Liver (tissue), 9 donors: ENCODE measurements around the gene MUL1. TPM values are rescaled to one million over a fixed set of nuclear protein-coding genes. Genes with fewer than 3 reads are reported as not detected.

Source experiments
- DNase-seq: peaks from one replicate; pipeline ENCODE4 v3.0.0-alpha.2; 2017; ENCODE audit warnings: low spot score
- H3K27ac ChIP-seq, 2 donors: one replicate each; pipeline ENCODE4 v1.7.0; 2013; ENCODE audit warnings: inconsistent platforms in 2 of 2, low read length in 2 of 2, control low read depth in 1 of 2, low read depth in 1 of 2, mild to moderate bottlenecking in 1 of 2
- H3K27me3 ChIP-seq, 4 donors: one replicate each; pipeline versions ENCODE4 v1.6.1 to v1.7.0; 2013; ENCODE audit warnings: low read length in 3 of 4, inconsistent platforms in 1 of 4, mild to moderate bottlenecking in 1 of 4, moderate library complexity in 1 of 4; ENCODE audit not compliant: control insufficient read depth in 4 of 4, insufficient read depth in 4 of 4
- H3K36me3 ChIP-seq, 4 donors: one replicate each; pipeline versions ENCODE4 v1.6.1 to v1.7.0; 2013; ENCODE audit warnings: low read length in 3 of 4, mild to moderate bottlenecking in 3 of 4, low read depth in 1 of 4, moderate library complexity in 1 of 4; ENCODE audit not compliant: control insufficient read depth in 4 of 4, insufficient read depth in 3 of 4
- H3K4me1 ChIP-seq, 4 donors: one replicate each; pipeline versions ENCODE4 v1.6.1 to v1.7.0; 2013; ENCODE audit warnings: low read length in 3 of 4, mild to moderate bottlenecking in 3 of 4, moderate library complexity in 1 of 4; ENCODE audit not compliant: control insufficient read depth in 4 of 4, insufficient read depth in 4 of 4
- H3K4me3 ChIP-seq, 3 donors: one replicate each; pipeline versions ENCODE4 v1.6.1 to v1.7.0; 2013; ENCODE audit warnings: low read length in 3 of 3, control low read depth in 1 of 3, low read depth in 1 of 3, mild to moderate bottlenecking in 1 of 3
- H3K9ac ChIP-seq, 2 donors: one replicate each; pipeline ENCODE4 v1.7.0; 2013; ENCODE audit warnings: low read length in 2 of 2, mild to moderate bottlenecking in 2 of 2, moderate library complexity in 2 of 2, control low read depth in 1 of 2, low read depth in 1 of 2
- H3K9me3 ChIP-seq, 4 donors: one replicate each; pipeline versions ENCODE4 v1.6.1 to v1.7.0; 2013; ENCODE audit warnings: low read length in 3 of 4; ENCODE audit not compliant: control insufficient read depth in 4 of 4
- ATF3 ChIP-seq: IDR thresholded peaks from 2 replicates; pipeline ENCODE4 v1.6.1; 2016; ENCODE audit warnings: antibody characterized with exemption
- CTCF ChIP-seq: fragments of 150-350 bp; IDR thresholded peaks from 2 replicates; pipeline ENCODE4 v1.5.1; 2017; ENCODE audit warnings: improper control_type of control experiment, low read depth, low read length; ENCODE audit not compliant: missing input control
- EGR1 ChIP-seq, 2 donors: IDR thresholded peaks; 2 replicates each; pipeline ENCODE4 v1.6.1; 2016 to 2018; ENCODE audit warnings: antibody characterized with exemption in 2 of 2, low read depth in 2 of 2
- FOXA1 ChIP-seq: IDR thresholded peaks from 2 replicates; pipeline ENCODE4 v1.6.1; 2016; ENCODE audit warnings: antibody characterized with exemption
- FOXA2 ChIP-seq: IDR thresholded peaks from 2 replicates; pipeline ENCODE4 v1.6.1; 2016; ENCODE audit warnings: antibody characterized with exemption
- GABPA ChIP-seq, 2 donors: IDR thresholded peaks in 1 of 2; conservative IDR thresholded peaks in 1 of 2; 2 replicates each; pipeline ENCODE4 v1.6.1; 2016; ENCODE audit warnings: antibody characterized with exemption in 2 of 2, mild to moderate bottlenecking in 1 of 2, moderate library complexity in 1 of 2
- HNF4A ChIP-seq, 2 donors: conservative IDR thresholded peaks; 2 replicates each; pipeline ENCODE4 v1.6.1; 2016; ENCODE audit warnings: antibody characterized with exemption in 2 of 2, mild to moderate bottlenecking in 2 of 2
- HNF4G ChIP-seq: IDR thresholded peaks from 2 replicates; pipeline ENCODE4 v1.6.1; 2016; ENCODE audit warnings: antibody characterized with exemption
- JUND ChIP-seq, 2 donors: IDR thresholded peaks; 2 replicates each; pipeline ENCODE4 v1.6.1; 2016; ENCODE audit warnings: antibody characterized with exemption in 2 of 2
- MAX ChIP-seq: IDR thresholded peaks from 2 replicates; pipeline ENCODE4 v1.6.1; 2016; ENCODE audit warnings: antibody characterized with exemption
- NR2F2 ChIP-seq: IDR thresholded peaks from 2 replicates; pipeline ENCODE4 v1.6.1; 2016; ENCODE audit warnings: antibody characterized with exemption
- RAD21 ChIP-seq, 2 donors: IDR thresholded peaks; 2 replicates each; pipeline ENCODE4 v1.6.1; 2016; ENCODE audit warnings: antibody characterized with exemption in 2 of 2, mild to moderate bottlenecking in 2 of 2
- REST ChIP-seq: IDR thresholded peaks from 2 replicates; pipeline ENCODE4 v1.6.1; 2016; ENCODE audit warnings: antibody characterized with exemption, mild to moderate bottlenecking
- RXRA ChIP-seq, 2 donors: IDR thresholded peaks; 2 replicates each; pipeline ENCODE4 v1.6.1; 2017 to 2018; ENCODE audit warnings: antibody characterized with exemption in 2 of 2, mild to moderate bottlenecking in 1 of 2
- SP1 ChIP-seq: IDR thresholded peaks from 2 replicates; pipeline ENCODE4 v1.6.1; 2018; ENCODE audit warnings: antibody characterized with exemption, mild to moderate bottlenecking
- TAF1 ChIP-seq: conservative IDR thresholded peaks from 2 replicates; pipeline ENCODE4 v1.6.1; 2016; ENCODE audit warnings: antibody characterized with exemption, mild to moderate bottlenecking
- YY1 ChIP-seq: IDR thresholded peaks from 2 replicates; pipeline ENCODE4 v1.6.1; 2016; ENCODE audit warnings: antibody characterized with exemption, mild to moderate bottlenecking
- ZBTB33 ChIP-seq: IDR thresholded peaks from 2 replicates; pipeline ENCODE4 v1.6.1; 2016; ENCODE audit warnings: antibody characterized with exemption
- WGBS: extraction: QIAGEN DNeasy Blood & Tissue Kit; methylation state at CpG from one replicate; pipeline ENCODE4 v1.1.7; 2013; 5-methylcytosine and 5-hydroxymethylcytosine counted together
- polyA plus RNA-seq, 2 donors: library from polyadenylated mRNA; stranded (reverse) in 1 of 2; unstranded in 1 of 2; fragments of 200-250 nt in 1 of 2; fragments of >200 nt in 1 of 2; fragmentation: Nextera tagmentation in 1 of 2; extraction: Ambion mirVana in 1 of 2; gene quantifications; one replicate each; pipeline versions ENCODE4 v1.2.1 to v1.2.3, GENCODE V29; 2013 to 2015
- total RNA-seq, 2 donors: library from RNA; depleted of rRNA; stranded (reverse); fragments of >200 nt; gene quantifications; one replicate each; pipeline ENCODE4 v1.2.3, GENCODE V29; 2014
- donor health status: healthy.
- donor health status: healthy.
- donor health status: healthy.
- donor health status: healthy.
- donor health status: healthy.

Gene MUL1
- total and polyA plus RNA-seq, 4 donors, result 9.5 to 19.4 (median 16.8) TPM

GRCh38 chr1:20500716-20501115, 7.2 kb downstream of the MUL1 start:
- no peak for TF ChIP-seq YY1
- TF ChIP-seq SP1, result no peak
- TF ChIP-seq JUND (IDR thresholded peaks at IDR 0.05), result no peak
- no peak for TF ChIP-seq FOXA1
- TF ChIP-seq CTCF, result no peak
- TF ChIP-seq ZBTB33, result no peak
- no peak for TF ChIP-seq HNF4G
- TF ChIP-seq ATF3, result no peak
- no peak for TF ChIP-seq EGR1 (IDR thresholded peaks at IDR 0.05; ENCODE audit: low read depth in 2 of 2)
- no peak for TF ChIP-seq MAX
- no peak for TF ChIP-seq TAF1
- TF ChIP-seq HNF4A (conservative IDR thresholded peaks at IDR 0.05), result no peak
- TF ChIP-seq RAD21 (IDR thresholded peaks at IDR 0.05), result no peak
- Histone ChIP-seq H3K9me3 (no peaks in the 10 kb centered on the region), H3K27me3 (no peaks in the 10 kb centered on the region), H3K4me1 (peaks cover 0 to 5% (median under 1%) of the 10 kb centered on the region in 4 donors), H3K9ac (no peak overlapping the region), H3K27ac (no peak overlapping the region), H3K4me3 (no peak overlapping the region), H3K36me3 (peaks cover 15 to 44% (median 26%) of the 10 kb centered on the region in 4 donors)
- DNase-seq, result no peak
- WGBS, result 92% methylated on average over 17 of the region's 17 CpGs

GRCh38 chr1:20499718-20500117, 8.2 kb downstream of the MUL1 start:
- DNase-seq, result no peak
- Histone ChIP-seq H3K4me3 (no peak overlapping the region), H3K4me1 (peaks cover 0 to under 1% (median 0%) of the 10 kb centered on the region in 4 donors), H3K27me3 (no peaks in the 10 kb centered on the region), H3K27ac (no peak overlapping the region), H3K9ac (no peak overlapping the region), H3K36me3 (peaks cover 15 to 44% (median 26%) of the 10 kb centered on the region in 4 donors), H3K9me3 (no peaks in the 10 kb centered on the region)
- no peak for TF ChIP-seq ZBTB33
- no peak for TF ChIP-seq NR2F2
- no peak for TF ChIP-seq ATF3
- TF ChIP-seq RXRA (IDR thresholded peaks at IDR 0.05), result no peak
- no peak for TF ChIP-seq SP1
- no peak for TF ChIP-seq FOXA2
- no peak for TF ChIP-seq RAD21 (IDR thresholded peaks at IDR 0.05)
- no peak for TF ChIP-seq TAF1
- no peak for TF ChIP-seq JUND (IDR thresholded peaks at IDR 0.05)
- TF ChIP-seq CTCF, result no peak
- TF ChIP-seq REST, result no peak
- no peak for TF ChIP-seq HNF4G
- no peak for TF ChIP-seq HNF4A (conservative IDR thresholded peaks at IDR 0.05)
- no peak for TF ChIP-seq GABPA (IDR thresholded peaks at IDR 0.05 in 1 of 2, conservative IDR thresholded peaks at IDR 0.05 in 1 of 2)
- TF ChIP-seq MAX, result no peak
- TF ChIP-seq FOXA1, result no peak
- no peak for TF ChIP-seq YY1
- TF ChIP-seq EGR1 (IDR thresholded peaks at IDR 0.05; ENCODE audit: low read depth in 2 of 2), result no peak
- WGBS, result 91% methylated on average over 14 of the region's 14 CpGs
